Tibial nerve (tissue), 3 donors: Measurements from ENCODE around the gene ZP1.

Experiments
- POLR2A ChIP-seq, 2 donors: fragments of 450-650 bp; IDR thresholded peaks; one replicate each; pipeline ENCODE4 v1.6.1; 2017; ENCODE audit warnings: antibody characterized with exemption in 2 of 2, mild to moderate bottlenecking in 2 of 2, moderate library complexity in 2 of 2
- TF ChIP-seq, protein P1 (sequence below), 5 experiments: fragments of 200-600 bp in 3 of 5; fragments of 450-650 bp in 2 of 5; sonication (generic) in 3 of 5; IDR thresholded peaks; one replicate each; pipeline ENCODE4 v1.5.1; 2016 to 2019; ENCODE audit warnings: antibody characterized with exemption in 5 of 5, mild to moderate bottlenecking in 3 of 5, moderate library complexity in 2 of 5

DNA sequence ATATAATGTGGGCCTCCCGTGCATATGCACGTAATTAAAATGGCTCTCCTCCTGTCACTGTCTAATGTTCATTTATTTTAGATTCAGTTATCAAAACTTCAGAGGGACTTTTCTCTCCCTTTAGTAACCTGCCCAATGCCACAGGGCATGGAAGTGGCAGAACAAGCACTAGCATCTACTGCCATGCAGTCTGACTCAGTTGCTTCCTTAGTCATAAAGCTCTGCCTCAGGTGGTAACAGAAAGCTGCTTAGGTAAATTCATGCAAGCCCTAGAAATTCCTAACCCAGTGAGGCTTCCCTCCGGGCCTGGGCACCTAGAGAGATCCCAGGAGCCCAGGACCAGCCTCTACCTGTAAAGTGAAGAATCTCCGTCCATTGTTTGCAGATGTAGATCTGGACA is 30.2 kb downstream of the ZP1 start:
- TF ChIP-seq, protein P1, sequence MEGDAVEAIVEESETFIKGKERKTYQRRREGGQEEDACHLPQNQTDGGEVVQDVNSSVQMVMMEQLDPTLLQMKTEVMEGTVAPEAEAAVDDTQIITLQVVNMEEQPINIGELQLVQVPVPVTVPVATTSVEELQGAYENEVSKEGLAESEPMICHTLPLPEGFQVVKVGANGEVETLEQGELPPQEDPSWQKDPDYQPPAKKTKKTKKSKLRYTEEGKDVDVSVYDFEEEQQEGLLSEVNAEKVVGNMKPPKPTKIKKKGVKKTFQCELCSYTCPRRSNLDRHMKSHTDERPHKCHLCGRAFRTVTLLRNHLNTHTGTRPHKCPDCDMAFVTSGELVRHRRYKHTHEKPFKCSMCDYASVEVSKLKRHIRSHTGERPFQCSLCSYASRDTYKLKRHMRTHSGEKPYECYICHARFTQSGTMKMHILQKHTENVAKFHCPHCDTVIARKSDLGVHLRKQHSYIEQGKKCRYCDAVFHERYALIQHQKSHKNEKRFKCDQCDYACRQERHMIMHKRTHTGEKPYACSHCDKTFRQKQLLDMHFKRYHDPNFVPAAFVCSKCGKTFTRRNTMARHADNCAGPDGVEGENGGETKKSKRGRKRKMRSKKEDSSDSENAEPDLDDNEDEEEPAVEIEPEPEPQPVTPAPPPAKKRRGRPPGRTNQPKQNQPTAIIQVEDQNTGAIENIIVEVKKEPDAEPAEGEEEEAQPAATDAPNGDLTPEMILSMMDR (IDR thresholded peaks at IDR 0.05), result no peak
- TF ChIP-seq POLR2A (IDR thresholded peaks at IDR 0.05), result no peak
